GM21515 (cell line): ENCODE results near the gene SPACA4.
"Not testable (repeated sequence)": the region's sequence is repeated elsewhere in the genome, so short reads cannot be mapped to it uniquely, and the experiment has no call there.

Experiments used
- ATAC-seq: cut with Tn5 transposase; IDR thresholded peaks from one replicate; pipeline ENCODE4 v1.9.1; 2021; ENCODE audit not compliant: unreplicated experiment

The SPACA4 gene, protein sequence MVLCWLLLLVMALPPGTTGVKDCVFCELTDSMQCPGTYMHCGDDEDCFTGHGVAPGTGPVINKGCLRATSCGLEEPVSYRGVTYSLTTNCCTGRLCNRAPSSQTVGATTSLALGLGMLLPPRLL

DNA sequence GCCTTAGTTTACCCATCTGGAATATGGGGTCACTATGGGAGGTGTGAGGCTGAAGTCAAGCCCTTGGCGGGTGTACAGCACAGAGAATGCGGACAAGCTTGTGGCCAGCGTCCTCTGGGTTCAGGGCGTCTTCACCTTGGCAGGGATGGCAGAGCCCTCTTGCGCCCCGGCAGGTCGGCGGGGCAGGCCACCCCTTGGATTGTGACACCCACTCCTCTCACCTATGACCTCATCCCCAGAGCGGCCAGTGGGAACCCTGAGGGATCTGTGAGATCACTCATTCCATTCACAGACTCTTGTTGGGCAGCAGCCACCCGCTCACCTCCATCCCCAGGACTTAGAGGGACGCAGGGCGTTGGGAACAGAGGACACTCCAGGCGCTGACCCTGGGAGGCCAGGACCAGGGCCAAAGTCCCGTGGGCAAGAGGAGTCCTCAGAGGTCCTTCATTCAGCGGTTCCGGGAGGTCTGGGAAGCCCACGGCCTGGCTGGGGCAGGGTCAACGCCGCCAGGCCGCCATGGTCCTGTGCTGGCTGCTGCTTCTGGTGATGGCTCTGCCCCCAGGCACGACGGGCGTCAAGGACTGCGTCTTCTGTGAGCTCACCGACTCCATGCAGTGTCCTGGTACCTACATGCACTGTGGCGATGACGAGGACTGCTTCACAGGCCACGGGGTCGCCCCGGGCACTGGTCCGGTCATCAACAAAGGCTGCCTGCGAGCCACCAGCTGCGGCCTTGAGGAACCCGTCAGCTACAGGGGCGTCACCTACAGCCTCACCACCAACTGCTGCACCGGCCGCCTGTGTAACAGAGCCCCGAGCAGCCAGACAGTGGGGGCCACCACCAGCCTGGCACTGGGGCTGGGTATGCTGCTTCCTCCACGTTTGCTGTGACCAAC lies at the start of gene SPACA4:
Gene SPACA4 (plus strand): TSS at position 280 of the 896 bp plus-strand sequence. CDS start 237 bp downstream, at position 517.
- ATAC-seq, result no peak

DNA sequence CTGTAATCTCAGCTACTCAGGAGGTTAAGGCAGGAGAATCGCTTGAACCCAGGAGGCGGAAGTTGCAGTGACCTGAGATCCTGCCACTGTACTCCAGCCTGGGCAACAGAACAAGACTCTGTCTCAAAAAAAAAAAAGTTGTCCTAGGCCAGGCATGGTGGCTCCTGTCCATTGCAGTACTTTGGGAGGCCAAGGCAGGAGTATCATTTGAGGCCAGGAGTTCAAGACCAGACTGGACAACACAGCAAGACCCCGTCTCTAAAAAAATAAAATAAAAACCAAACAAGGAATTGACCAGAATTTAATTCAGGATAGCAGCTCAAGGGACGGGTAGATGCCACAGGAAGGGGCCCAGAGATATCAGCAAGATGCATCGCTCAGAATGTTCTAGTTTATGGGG lies 49.7 kb upstream of the SPACA4 start:
- no peak for ATAC-seq

DNA sequence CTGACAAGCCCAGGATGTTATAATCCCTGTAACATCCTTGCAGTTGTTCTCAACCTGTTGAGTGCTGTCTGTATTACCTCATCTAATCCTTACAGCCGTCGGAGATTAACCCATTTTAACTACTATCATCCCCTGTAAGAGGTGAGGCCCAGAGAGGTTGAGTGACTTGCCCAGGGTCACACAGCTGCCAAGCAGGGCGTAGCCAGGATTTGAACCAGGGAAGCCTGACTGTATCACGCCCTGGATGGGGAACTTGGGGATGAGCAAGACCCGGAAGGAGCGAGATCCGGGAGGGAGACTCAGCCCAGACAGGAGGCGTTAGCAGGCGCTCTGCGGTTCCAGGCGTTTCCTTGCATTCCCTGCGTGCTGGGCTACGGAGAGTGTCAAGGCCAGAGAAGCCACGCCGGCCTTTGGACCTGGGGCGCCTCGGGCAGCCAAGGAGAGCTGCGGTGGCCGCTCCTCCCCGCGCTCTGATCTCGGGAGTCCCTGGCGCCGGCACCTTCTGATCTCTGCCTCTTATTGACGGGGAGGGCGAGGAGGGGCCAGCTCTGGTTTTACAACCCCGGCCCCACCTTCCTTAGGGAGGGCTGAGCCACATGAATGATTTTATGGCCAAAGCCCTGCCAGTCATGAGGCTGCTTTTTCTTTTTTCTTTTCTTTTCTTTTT lies 48.4 kb upstream of the SPACA4 start:
- ATAC-seq, result no peak

DNA sequence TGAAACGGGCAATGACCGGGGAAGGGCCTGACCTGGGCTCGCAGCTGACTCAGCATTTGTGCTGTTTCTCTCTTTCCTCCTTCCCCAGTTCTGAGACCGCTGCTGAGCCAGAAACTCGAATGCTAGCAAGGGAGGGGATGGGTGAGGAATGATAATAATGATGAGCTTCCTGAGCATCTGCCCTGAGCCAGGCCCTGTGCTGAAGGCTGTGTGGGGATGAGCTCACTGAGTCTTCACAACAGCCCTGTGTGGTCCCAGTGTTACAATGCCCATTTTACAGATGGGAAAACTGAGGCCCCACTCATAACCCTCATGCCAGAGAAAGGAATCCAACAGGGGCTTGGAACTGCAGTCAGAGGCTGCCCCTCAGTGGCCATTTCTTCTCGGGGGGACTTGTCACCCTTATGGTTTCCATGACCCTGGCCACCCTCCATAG lies 46.4 kb upstream of the SPACA4 start:
- no peak for ATAC-seq

DNA sequence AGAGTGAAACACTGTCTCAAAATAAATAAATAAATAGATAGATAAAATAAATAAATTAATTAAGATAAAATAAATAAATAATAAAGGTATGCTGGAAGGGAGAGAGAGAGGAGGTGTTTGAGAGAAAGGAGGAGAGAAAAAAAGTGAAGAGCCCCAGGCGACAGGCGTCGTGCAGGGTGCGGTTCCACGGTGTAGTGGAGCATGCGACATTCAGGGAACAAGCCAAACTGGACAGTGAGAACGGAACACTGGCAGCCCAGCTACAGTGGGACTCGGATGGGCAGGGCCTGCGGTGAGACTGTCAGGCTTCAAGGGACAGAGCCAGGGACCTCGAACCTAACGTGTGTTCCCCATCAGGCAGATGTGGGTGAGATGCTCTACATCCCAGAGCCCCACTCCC lies 45.1 kb upstream of the SPACA4 start:
- no peak for ATAC-seq

DNA sequence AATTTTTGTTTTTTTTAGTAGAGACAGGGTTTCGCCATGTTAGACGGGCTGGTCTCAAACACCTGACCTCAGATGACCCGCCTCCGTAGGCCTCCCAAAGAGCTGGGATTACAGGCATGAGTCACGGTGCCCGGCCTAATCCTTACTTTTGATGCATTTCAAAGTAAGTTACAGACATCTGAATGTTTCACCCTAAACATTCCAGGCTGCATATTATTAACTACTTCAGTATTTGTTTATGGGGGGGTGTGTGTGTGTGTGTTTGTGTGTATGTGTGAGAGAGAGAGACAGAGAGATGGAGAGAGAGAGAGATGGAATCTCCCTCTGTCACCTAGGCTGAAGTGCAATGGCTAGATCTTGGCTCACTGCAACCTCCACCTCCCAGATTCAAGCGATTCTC lies 41.5 kb upstream of the SPACA4 start:
- no peak for ATAC-seq

DNA sequence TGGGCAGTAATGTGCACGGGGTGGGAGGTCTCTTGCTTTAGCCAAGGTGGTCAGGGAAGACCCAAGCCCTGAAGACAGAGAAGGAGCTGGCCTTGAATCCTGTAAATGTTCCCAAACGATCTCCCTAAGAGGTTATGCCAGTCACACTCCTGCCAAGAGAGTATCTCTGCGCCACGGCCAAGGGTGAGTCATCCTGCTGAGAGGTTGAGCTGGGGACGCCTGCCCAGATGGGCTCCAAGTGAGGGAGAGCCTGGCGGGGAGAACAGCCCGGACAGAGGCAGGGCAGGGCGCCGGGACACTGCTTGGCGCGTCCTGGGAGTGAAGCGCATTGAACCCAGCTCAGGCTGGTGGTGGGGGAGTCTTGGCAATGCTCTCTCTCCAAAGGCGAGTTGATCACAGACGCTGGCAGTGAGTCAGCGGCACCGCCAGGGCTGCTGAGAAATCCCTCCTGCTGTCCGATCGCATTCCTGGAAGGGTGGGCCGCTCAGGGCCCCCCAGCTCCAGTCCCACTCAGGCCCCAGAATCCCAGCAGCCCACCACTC lies 38.1 kb upstream of the SPACA4 start:
- ATAC-seq, result no peak

DNA sequence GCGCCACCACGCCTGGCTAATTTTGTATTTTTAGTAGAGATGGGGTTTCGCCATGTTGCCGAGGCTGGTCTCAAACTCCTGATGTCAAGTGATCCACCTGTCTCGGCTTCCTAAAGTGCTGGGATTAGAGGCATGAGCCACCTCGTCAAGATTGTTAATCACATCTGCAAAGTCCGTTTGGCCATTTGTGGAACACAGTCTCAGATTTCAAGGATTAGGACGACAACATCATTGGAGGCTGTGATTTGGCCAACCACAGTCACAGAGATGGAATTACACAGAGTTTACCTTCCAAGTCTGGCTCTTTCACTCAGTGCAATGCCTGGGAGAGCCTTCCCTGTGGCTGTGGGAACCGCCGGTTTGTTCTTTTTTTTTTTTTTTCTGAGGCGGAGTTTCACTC lies 36.7 kb upstream of the SPACA4 start:
- ATAC-seq, result no peak

DNA sequence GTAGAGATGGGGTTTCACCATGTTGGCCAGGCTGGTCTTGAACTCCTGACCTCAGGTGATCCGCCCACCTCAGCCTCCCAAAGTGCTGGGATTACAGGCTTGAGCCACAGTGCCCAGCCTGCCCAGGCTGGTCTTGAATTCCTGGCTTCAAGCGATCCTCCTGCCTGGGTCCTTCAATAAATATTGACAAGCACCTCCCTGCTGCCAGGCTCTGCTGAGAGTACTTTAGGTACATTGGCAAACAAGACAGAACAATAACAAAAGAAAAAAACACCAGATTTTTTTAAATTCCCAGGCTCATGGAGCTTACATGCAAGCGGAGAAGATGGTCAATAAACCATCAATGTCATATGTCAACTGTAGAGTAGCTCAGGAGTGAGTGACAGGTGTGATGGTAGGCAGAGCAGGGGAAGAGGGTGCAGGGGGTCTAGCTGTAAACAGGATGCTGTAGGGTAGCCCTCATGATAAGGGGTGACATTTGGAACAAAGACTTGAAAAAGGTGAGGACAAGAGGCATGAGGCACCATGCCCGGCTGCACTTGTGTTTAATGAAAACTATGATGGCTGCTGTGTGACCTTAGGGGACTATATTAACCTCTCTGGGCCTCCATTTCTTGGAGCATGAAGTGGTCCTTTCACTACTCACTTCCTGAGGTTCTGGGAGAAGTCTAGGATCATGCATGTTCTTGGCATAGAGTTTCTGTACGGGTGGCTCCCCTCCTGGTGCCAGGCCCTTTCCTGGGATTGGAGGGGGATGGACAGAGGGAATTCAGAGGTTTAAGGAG lies 35.0 kb upstream of the SPACA4 start:
- ATAC-seq, result no peak

DNA sequence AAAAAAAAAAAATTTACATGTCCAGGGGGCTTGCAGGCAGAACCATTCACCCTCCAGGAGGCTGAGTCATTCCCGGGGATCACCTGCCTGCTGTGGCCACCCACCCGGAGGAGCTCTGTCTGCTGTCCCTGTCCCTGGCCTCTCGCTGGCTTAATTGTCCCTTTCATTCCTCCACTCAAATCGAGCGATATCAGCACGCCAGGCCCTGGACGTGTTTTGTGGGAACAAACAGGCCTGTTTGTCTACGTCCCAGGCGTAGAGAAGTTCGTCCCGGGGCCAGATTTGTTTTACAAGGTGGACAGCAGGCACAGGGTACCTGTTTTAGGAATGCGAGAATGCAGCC lies 33.4 kb upstream of the SPACA4 start:
- ATAC-seq, result no peak

DNA sequence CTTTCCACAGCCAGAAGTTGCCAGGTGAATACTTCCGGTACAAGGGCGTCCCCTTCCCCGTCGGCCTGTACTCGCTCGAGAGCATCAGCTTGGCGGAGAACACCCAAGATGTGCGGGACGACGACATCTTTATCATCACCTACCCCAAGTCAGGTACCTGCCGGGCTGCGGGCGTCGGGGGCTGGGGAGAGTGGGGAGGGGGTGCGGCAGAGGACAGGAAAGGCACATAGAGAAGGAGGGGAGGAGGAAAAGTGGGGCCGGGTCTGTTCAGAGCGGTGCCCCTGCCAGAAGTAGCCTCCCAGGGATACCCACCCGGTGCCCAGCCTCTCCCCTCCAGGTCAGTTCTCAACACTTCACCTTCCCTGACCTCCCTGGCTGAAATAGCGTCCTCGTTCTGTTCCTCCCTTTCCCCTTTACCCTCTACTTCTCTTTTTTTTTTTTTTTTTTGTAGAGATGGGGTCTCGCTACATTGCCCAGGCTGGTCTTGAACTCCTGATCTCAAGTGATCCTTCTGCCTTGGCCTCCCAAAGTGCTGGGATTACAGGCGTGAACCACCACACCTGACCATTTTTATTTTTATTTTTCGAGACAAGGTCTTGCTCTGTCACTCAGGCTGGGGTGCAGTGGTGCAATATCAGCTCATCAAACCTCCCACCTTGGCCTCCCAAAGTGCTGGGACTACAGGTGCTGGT lies 30.5 kb upstream of the SPACA4 start:
- no peak for ATAC-seq

DNA sequence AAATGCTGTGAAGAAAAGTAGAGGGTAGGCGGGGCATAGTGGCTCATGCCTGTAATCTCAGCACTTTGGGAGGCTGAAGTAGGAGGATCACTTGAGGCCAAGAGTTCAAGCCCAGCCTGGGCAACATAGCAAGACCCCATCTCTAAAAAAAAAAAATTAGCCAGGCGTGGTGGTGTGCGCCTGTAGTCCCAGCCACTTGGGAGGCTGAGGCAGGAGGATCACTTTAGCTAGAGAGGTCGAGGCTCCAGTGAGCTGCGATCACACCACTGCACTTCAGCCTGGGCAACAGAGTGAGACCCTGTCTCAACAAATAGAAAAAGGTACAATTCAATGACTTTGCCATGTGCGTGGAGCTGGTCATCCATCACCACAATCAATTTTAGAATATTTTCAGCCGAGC lies 28.6 kb upstream of the SPACA4 start:
- ATAC-seq, result not testable (repeated sequence)

DNA sequence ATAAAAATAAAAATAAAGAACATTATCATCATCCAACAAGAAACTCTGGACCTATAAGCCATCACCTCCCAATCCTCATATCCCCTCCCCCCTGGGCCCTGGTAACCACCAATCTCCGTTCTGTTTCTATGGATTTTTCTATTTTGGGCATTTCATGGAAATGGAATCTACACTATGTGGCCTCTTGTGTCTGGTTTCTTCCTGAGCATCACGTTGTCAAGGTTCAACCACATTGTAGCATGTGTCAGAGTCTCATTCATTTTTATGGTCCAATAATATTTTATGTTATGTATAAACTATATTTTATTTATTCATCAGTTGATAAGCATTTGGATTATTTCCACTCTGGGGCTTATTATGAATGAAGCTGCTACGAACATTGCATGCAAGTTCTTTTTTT lies 27.7 kb upstream of the SPACA4 start:
- ATAC-seq, result no peak

DNA sequence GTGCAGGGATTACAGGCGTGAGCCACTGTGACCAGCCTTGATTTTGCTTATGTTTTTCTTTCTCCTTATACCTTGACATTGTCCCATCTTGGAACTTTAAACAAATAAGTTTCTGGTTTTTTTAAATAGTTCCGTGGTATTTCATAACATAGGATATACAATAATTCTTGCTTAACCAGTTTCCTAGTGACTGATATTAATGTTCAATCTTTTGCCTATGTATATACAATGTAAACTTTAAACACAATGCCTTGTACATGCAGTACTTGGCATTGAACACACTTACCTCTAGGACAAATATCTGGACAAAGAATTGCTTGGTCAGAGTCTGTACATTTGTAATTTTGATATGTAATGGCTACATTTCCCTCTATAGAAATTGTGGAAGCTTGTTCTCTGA lies 24.4 kb upstream of the SPACA4 start:
- no peak for ATAC-seq

DNA sequence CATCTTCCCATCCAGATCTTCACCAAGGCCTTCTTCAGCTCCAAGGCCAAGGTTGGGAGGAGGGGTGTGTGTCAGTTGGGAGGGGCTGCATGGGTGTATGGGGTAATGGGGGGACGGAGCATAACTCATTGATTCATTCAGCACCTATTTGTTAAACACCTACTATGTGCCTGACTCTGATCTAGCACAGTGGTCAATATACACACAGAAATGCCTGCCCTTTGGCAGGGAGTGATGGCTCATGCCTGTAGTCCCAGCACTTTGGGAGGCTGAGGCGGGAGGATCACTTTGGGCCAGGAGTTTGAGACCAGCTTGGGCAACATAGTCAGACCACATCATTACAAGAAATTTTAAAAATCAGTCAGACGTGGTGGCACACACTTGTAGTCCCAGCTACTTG lies 19.2 kb upstream of the SPACA4 start:
- no peak for ATAC-seq

DNA sequence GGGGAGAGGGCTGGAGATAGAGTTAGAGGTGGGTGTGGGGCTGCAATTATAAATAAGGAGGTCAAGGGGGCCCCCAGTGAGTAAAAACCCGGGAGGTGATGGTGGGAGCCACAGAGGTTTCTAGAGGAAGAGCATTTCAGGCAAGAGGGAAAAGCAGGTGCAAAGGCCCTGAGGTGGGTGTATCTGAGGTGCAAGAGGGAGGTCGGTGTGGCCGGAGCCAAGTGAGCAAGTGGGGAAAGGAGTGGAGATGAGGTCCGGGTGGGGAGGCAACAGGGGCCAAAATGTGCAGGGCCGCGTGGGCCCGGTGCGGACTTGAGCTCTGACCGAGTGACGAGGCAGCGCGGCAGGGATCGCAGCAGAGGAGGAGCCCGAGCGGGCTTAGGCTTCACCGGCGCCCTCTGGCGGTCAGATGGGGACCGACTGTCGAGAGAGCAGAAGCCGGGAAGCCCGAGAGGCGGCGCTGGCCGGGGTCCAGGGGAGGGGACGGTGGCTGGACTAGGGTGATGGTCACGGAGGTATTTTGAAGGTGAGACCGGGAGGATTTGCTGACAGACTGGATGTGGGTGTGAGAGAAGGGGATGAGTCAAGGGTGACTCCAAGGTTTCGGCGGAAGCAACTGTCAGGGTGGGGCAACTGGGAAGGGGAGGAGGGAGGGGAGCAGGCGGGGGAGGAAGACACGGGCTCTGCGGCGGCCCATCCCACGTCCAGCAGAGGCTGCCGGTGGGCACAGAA lies 17.7 kb upstream of the SPACA4 start:
- no peak for ATAC-seq

DNA sequence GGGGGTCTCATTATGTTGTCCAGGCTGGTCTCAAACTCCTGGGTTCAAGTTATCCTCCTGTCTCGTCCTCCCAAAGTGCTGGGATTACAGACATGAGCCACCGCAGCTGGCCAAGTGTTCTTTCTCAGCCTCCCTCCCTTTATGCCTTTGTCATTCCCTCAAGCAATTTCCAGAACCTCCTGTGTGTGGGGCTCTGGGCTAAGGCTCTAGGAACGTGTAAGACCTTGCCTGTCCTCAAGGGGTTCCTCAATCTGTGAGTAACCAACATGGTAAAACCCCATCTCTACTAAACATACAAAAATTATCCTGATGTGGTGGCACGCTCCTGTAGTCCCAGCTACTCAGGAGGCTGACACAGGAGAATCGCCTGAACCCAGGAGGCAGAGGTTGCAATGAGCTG lies 15.5 kb upstream of the SPACA4 start:
- no peak for ATAC-seq

DNA sequence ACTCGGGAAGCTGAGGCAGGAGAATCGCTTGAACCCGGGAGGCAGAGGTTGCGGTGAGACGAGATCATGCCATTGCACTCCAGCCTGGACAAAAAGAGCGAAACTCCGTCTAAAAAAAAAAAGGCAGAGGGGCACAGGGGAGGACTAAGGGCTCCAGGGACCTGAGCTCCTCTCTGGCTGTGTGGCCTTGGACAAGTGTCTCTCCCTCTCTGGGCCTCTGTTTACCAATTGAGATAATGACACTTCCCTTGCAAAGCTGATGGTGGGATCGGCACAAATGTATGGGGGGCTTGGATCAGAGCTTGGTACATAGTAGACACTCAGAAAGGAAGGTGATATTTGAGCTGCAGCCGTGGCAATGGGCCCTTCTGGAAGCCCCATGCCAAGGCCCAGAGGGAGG lies 11.4 kb upstream of the SPACA4 start:
- ATAC-seq, result no peak

DNA sequence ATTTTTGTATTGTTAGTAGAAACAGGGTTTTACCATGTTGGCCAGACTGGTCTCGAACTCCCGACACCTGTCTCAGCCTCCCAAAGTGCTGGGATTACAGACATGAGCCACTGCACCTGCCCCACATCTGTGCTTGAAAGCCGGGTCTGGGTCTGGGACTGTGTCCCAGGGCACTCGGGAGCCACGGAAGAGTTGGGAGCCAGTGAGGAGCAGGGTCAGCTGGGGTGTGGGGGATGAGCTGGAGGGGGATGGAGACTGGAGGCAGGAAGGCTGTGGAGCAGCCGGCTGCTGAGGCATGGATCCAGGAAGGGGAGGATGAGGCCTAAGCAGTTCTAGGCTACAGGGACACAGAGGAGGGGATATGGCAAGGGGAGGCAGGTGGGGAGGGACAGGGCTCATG lies 10.7 kb upstream of the SPACA4 start:
- ATAC-seq, result no peak

DNA sequence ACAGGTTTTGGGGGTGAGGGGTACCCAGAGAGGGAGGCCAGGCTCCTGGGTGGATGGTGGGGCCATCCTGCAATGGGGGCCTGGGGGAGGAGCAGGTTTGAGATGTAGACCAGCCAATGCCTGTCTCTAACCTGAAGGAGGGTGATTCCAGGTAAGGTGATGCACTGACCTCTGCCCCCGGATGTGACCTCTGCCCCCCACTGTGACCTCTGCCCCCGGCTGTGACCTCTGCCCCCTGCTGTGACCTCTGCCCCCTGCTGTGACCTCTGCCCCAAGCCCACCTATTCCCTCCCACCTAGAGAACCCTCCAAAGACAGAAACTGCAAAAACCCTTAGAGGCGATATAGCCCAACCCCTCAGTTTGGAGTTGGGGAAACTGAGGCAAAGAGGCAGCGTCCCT lies 10.3 kb upstream of the SPACA4 start:
- ATAC-seq, result no peak
